Nephron progenitor cell (in vitro differentiated cells): Measurements from ENCODE around the gene FGB.

ENCODE experiments used
- DNase-seq: peaks from one replicate; pipeline ENCODE4 v3.0.0; 2021
- H3K27ac Mint-ChIP-seq: 2 replicates; pipeline ENCODE4 v1.8.0; 2021; ENCODE audit warnings: mild to moderate bottlenecking, moderate library complexity, mixed read lengths
- H3K27me3 Mint-ChIP-seq: 2 replicates; pipeline ENCODE4 v1.8.0; 2021; ENCODE audit warnings: mild to moderate bottlenecking, low read depth, mixed read lengths; ENCODE audit not compliant: poor library complexity
- H3K36me3 Mint-ChIP-seq: 2 replicates; pipeline ENCODE4 v1.8.0; 2021; ENCODE audit warnings: low read depth, mixed read lengths
- H3K4me1 Mint-ChIP-seq: 2 replicates; pipeline ENCODE4 v1.8.0; 2021; ENCODE audit warnings: mixed read lengths
- H3K4me3 Mint-ChIP-seq: 2 replicates; pipeline ENCODE4 v1.8.0; 2021; ENCODE audit warnings: mild to moderate bottlenecking, moderate library complexity, mixed read lengths
- H3K9me3 Mint-ChIP-seq: 2 replicates; pipeline ENCODE4 v1.8.0; 2021; ENCODE audit warnings: mild to moderate bottlenecking, moderate library complexity, mixed read lengths
- CTCF ChIP-seq: fragments of 200-600 bp; sonication (generic); IDR thresholded peaks from 2 replicates; pipeline ENCODE4 v1.5.0; 2021; ENCODE audit warnings: antibody characterized with exemption

The FGB gene

GRCh38 chr4:154573190-154573870 lies 10.5 kb downstream of the FGB start:
- H3K4me3 Mint-ChIP-seq = no peak overlapping the region
- peaks cover 7% of the 10 kb centered on the region for H3K27me3 Mint-ChIP-seq
- H3K9me3 Mint-ChIP-seq = no peaks in the 10 kb centered on the region
- no peak overlapping the region for H3K27ac Mint-ChIP-seq
- DNase-seq = no peak
- H3K4me1 Mint-ChIP-seq = no peaks in the 10 kb centered on the region
- H3K36me3 Mint-ChIP-seq = no peaks in the 10 kb centered on the region
- no peak for TF ChIP-seq CTCF

- no peak overlapping the region for H3K4me3 Mint-ChIP-seq
- no peak for DNase-seq
- no peak for TF ChIP-seq CTCF
- H3K27ac Mint-ChIP-seq = no peak overlapping the region
- H3K4me1 Mint-ChIP-seq = no peaks in the 10 kb centered on the region
- H3K36me3 Mint-ChIP-seq = no peaks in the 10 kb centered on the region
- H3K9me3 Mint-ChIP-seq = no peaks in the 10 kb centered on the region
- peaks cover 7% of the 10 kb centered on the region for H3K27me3 Mint-ChIP-seq
These were observed 11.5 kb downstream of the FGB start for GRCh38 chr4:154574311-154574710.

- H3K36me3 Mint-ChIP-seq = no peaks in the 10 kb centered on the region
- no peaks in the 10 kb centered on the region for H3K4me1 Mint-ChIP-seq
- no peak overlapping the region for H3K27ac Mint-ChIP-seq
- no peak for TF ChIP-seq CTCF
- H3K4me3 Mint-ChIP-seq = no peak overlapping the region
- H3K9me3 Mint-ChIP-seq = no peaks in the 10 kb centered on the region
- H3K27me3 Mint-ChIP-seq = peaks cover 6% of the 10 kb centered on the region
- no peak for DNase-seq
These were observed 14.5 kb downstream of the FGB start for GRCh38 chr4:154577324-154577723.

GRCh38 chr4:154578919-154579318 lies 16.1 kb downstream of the FGB start:
- H3K4me3 Mint-ChIP-seq = no peak overlapping the region
- H3K27ac Mint-ChIP-seq = no peak overlapping the region
- H3K4me1 Mint-ChIP-seq = no peaks in the 10 kb centered on the region
- H3K27me3 Mint-ChIP-seq = peaks cover 6% of the 10 kb centered on the region
- no peak for TF ChIP-seq CTCF
- H3K36me3 Mint-ChIP-seq = no peaks in the 10 kb centered on the region
- no peaks in the 10 kb centered on the region for H3K9me3 Mint-ChIP-seq
- no peak for DNase-seq

- H3K36me3 Mint-ChIP-seq = no peaks in the 10 kb centered on the region
- no peaks in the 10 kb centered on the region for H3K4me1 Mint-ChIP-seq
- no peak for TF ChIP-seq CTCF
- H3K27me3 Mint-ChIP-seq = peaks cover 6% of the 10 kb centered on the region
- H3K9me3 Mint-ChIP-seq = no peaks in the 10 kb centered on the region
- no peak overlapping the region for H3K4me3 Mint-ChIP-seq
- H3K27ac Mint-ChIP-seq = no peak overlapping the region
- DNase-seq = no peak
These were observed 17.1 kb downstream of the FGB start for GRCh38 chr4:154579927-154580326.

GRCh38 chr4:154582723-154583122 lies 19.9 kb downstream of the FGB start:
- Mint-ChIP-seq H3K27ac (no peak overlapping the region), H3K36me3 (no peaks in the 10 kb centered on the region), H3K4me3 (no peak overlapping the region), H3K9me3 (no peaks in the 10 kb centered on the region), H3K4me1 (no peaks in the 10 kb centered on the region), H3K27me3 (peaks cover 3% of the 10 kb centered on the region)
- no peak for TF ChIP-seq CTCF
- DNase-seq = no peak
